ENCODE results near the gene IL32. TPM values are rescaled to one million over a fixed set of nuclear protein-coding genes. Genes with fewer than 3 reads are reported as not detected.

The IL32 gene
- total and polyA plus RNA-seq, 9 of the 15 experiments (the other 6 are each of a cell fraction or from before 2014, with no cell fraction given), result 0.21 to 2.2 (median 0.37) TPM; not detected in 3

GRCh38 chr16:3059041-3059722 lies 6.3 kb upstream of the IL32 start (continued):
- TF ChIP-seq NR2C2 (CRISPR knock-in tag; IDR thresholded peaks at IDR 0.05) (no peak), NR2C2 (tag; IDR thresholded peaks at IDR 0.05) (peak; percentile 76), TARDBP (IDR thresholded peaks at IDR 0.05) (peak; percentile 64; the same call in 1 of the 2 replicates), STAG1 (CRISPR knock-in tag; IDR thresholded peaks at IDR 0.05; ENCODE audit: borderline replicate concordance) (peak; percentile 80; the same call in 1 of the 2 replicates), SP1 (CRISPR knock-in tag; IDR thresholded peaks at IDR 0.05) (peak; percentile 84), TEAD1 (CRISPR knock-in tag; IDR thresholded peaks at IDR 0.05) (peak in 1 of 2 experiments; percentile 66; a peak in 1 of 4 replicates), SRSF7 (optimal IDR thresholded peaks at IDR 0.05; ENCODE audit: low read depth, low read length) (no peak), NFATC3 (IDR thresholded peaks at IDR 0.05) (no peak), HCFC1 (IDR thresholded peaks at IDR 0.05; ENCODE audit: low read depth, low read length) (peak; percentile 32), CHD2 (IDR thresholded peaks at IDR 0.05; ENCODE audit: low read depth, low read length) (no peak), GMEB1 (CRISPR knock-in tag; IDR thresholded peaks at IDR 0.05) (no peak), FOXK2 (conservative IDR thresholded peaks at IDR 0.05 in 1 of 2, IDR thresholded peaks at IDR 0.05 in 1 of 2; ENCODE audit: low read depth in 2 of 2) (no peak), EP400 (IDR thresholded peaks at IDR 0.05) (peak; percentile 79; the same call in 1 of the 2 replicates), ARID2 (IDR thresholded peaks at IDR 0.05) (0 out of 2 replicates have a peak, but pooled peaks have one; percentile 12), ELF1 (tag; IDR thresholded peaks at IDR 0.05) (peak; percentile 75), ZNF551 (CRISPR knock-in tag; IDR thresholded peaks at IDR 0.05) (no peak), CREM (IDR thresholded peaks at IDR 0.05; ENCODE audit: low read depth) (peak; percentile 67), CTCFL (IDR thresholded peaks at IDR 0.05; ENCODE audit: borderline replicate concordance, insufficient read depth, low read depth, low read length, poor library complexity, severe bottlenecking) (peak; percentile 70), ZNF24 (IDR thresholded peaks at IDR 0.05) (0 out of 2 replicates have a peak, but pooled peaks have one; percentile 46), SMARCE1 (IDR thresholded peaks at IDR 0.05) (no peak)
- TF ChIP-seq, protein P1, sequence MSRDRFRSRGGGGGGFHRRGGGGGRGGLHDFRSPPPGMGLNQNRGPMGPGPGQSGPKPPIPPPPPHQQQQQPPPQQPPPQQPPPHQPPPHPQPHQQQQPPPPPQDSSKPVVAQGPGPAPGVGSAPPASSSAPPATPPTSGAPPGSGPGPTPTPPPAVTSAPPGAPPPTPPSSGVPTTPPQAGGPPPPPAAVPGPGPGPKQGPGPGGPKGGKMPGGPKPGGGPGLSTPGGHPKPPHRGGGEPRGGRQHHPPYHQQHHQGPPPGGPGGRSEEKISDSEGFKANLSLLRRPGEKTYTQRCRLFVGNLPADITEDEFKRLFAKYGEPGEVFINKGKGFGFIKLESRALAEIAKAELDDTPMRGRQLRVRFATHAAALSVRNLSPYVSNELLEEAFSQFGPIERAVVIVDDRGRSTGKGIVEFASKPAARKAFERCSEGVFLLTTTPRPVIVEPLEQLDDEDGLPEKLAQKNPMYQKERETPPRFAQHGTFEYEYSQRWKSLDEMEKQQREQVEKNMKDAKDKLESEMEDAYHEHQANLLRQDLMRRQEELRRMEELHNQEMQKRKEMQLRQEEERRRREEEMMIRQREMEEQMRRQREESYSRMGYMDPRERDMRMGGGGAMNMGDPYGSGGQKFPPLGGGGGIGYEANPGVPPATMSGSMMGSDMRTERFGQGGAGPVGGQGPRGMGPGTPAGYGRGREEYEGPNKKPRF (IDR thresholded peaks at IDR 0.05; ENCODE audit: low read depth, low read length), result no peak
